SK-N-MC (cell line): ENCODE measurements around the gene NAT14.

Experiments
- DNase-seq: peaks from one replicate; pipeline ENCODE4 v3.0.0-alpha.2; 2011; ENCODE audit warnings: low read depth, low spot score
- H3K27ac ChIP-seq: fragments of 200-600 bp; sonication (generic); 2 replicates; pipeline ENCODE4 v1.5.1; 2016; ENCODE audit warnings: mixed run types
- H3K36me3 ChIP-seq: fragments of 200-600 bp; sonication (generic); 2 replicates; pipeline ENCODE4 v1.6.1; 2017; ENCODE audit warnings: antibody characterized with exemption, low read length, mixed read lengths; ENCODE audit not compliant: insufficient read depth
- H3K4me3 ChIP-seq: fragments of 200-600 bp; sonication (generic); 2 replicates; pipeline ENCODE4 v1.5.1; 2016
- H3K9ac ChIP-seq: fragments of 200-600 bp; sonication (generic); 2 replicates; pipeline ENCODE4 v1.8.0; 2017; ENCODE audit warnings: mixed run types, mixed read lengths; ENCODE audit not compliant: insufficient read length
- H3K9me3 ChIP-seq: fragments of 200-600 bp; sonication (generic); 2 replicates; pipeline ENCODE4 v1.6.1; 2017; ENCODE audit warnings: low read depth, mild to moderate bottlenecking, antibody characterized with exemption, low read length, moderate library complexity, mixed read lengths
- EZH2 ChIP-seq: fragments of 200-600 bp; sonication (generic); IDR thresholded peaks from one replicate; pipeline ENCODE4 v1.6.1; 2017; ENCODE audit warnings: antibody characterized with exemption
- FOXP2 ChIP-seq: optimal IDR thresholded peaks from 2 replicates; pipeline ENCODE3; 2011; ENCODE audit warnings: mild to moderate bottlenecking, moderate library complexity; ENCODE audit not compliant: insufficient read depth; ENCODE audit errors: extremely low read length, control extremely low read depth
- POLR2AphosphoS5 ChIP-seq: IDR thresholded peaks from 2 replicates; pipeline ENCODE4 v1.6.1; 2012; ENCODE audit warnings: mild to moderate bottlenecking, low read depth, low read length, borderline replicate concordance

Gene NAT14

DNA sequence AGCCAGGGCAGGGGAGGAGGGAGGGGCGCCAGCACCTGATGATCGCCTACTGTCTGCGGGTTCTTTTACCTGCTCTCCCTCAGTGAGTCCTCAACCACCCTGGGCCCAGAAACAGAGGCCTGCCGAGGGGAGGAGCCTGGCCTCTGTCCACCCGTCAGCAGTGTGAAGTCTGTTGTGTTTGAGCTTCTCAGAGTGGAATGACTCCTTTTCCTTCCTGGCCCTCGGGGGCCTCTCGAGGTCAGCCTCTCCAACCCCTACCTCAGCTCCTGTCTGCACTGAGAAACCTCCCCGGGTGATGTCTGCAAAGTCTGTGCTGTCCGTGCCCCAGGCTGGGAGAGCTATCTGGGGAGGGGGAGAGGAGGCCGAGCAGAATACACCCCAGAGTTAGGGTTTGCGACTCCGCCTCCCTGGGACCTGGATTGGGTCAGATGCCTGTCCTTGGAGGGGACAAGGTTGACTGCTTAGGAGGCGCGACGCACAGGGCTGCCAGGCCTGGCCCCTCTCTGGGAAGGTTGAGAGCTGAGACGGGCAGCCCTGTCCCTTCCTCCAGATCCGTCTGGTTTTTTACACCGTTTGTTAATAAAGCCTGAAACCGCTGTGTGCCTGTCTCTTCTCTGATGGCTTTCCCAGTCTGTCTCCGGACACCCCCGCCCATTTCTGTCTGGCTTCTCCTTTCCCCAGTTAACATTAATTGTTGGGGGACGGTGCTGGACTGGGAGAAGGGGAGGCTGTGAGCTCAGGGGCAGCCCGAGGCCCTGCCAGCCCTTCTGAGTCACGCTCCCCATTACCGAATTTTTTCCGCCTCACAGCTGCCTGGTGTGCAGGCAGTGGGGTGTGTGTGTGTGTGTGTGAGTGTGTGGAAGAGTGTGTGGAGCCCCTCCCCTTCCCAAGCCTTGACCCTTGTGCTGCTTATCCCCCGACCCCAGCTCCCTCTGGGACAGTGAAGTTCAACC, 2.3 kb downstream of the NAT14 start:
- Histone ChIP-seq H3K4me3 (no peak overlapping the region), H3K36me3 (no peaks in the 10 kb centered on the region), H3K9me3 (no peaks in the 10 kb centered on the region), H3K9ac (peak overlapping the region; percentile 22), H3K27ac (peak overlapping the region; percentile 77; the same call in 1 of the 2 replicates)
- DNase-seq, result no peak
- no peak for TF ChIP-seq EZH2
- TF ChIP-seq POLR2AphosphoS5, result no peak
- TF ChIP-seq FOXP2, result no peak

GRCh38 chr19:55487924-55488687, 3.1 kb downstream of the NAT14 start, which contains the start of gene SSC5D:
Gene SSC5D (plus strand): TSS chr19:55488436. CDS start chr19:55488590, 154 bp downstream.
- H3K9me3 ChIP-seq, result no peaks in the 10 kb centered on the region
- H3K9ac ChIP-seq, result peak within 1 kb of the TSS; percentile 22
- TF ChIP-seq EZH2 (no peak), FOXP2 (no peak), POLR2AphosphoS5 (no peak)
- H3K27ac ChIP-seq, result peak within 1 kb of the TSS; percentile 77; the same call in 1 of the 2 replicates
- no peaks in the 10 kb centered on the region for H3K36me3 ChIP-seq
- H3K4me3 ChIP-seq, result no peak within 1 kb of the TSS
- no peak for DNase-seq

DNA sequence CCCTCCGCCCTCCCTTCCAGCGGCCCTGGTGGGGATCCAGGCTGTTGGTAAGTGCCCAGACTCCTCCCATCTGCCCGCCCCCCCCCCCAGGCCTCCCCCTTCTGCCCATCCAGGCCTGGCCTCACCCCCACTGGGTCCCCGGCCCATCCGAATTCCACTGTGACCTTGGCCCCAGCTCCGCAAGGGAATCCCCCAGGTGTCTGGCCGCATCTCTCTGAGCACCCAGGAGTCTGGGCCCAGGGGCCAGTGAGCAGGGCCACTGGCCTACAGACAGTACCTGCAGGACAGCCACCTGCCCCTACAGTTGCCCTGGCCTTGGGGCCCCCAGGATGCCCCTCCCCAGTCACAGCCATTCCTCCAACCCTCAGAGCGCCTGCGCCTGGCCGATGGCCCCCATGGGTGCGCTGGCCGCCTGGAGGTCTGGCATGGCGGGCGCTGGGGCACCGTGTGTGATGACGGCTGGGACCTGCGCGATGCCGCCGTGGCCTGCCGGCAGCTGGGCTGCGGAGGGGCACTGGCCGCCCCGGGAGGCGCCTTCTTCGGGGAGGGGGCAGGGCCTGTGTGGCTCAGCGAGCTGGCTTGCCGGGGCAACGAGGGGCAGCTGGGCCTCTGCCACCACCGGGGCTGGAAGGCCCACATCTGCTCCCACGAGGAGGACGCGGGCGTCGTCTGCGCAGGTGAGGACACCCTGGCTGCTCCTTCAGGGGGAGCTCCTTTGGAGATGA, 4.2 kb downstream of the NAT14 start:
- no peak overlapping the region for H3K9ac ChIP-seq
- H3K27ac ChIP-seq, result no peak overlapping the region
- no peak overlapping the region for H3K4me3 ChIP-seq
- DNase-seq, result no peak
- H3K9me3 ChIP-seq, result no peaks in the 10 kb centered on the region
- TF ChIP-seq EZH2 (no peak), POLR2AphosphoS5 (no peak), FOXP2 (no peak)
- H3K36me3 ChIP-seq, result no peaks in the 10 kb centered on the region

DNA sequence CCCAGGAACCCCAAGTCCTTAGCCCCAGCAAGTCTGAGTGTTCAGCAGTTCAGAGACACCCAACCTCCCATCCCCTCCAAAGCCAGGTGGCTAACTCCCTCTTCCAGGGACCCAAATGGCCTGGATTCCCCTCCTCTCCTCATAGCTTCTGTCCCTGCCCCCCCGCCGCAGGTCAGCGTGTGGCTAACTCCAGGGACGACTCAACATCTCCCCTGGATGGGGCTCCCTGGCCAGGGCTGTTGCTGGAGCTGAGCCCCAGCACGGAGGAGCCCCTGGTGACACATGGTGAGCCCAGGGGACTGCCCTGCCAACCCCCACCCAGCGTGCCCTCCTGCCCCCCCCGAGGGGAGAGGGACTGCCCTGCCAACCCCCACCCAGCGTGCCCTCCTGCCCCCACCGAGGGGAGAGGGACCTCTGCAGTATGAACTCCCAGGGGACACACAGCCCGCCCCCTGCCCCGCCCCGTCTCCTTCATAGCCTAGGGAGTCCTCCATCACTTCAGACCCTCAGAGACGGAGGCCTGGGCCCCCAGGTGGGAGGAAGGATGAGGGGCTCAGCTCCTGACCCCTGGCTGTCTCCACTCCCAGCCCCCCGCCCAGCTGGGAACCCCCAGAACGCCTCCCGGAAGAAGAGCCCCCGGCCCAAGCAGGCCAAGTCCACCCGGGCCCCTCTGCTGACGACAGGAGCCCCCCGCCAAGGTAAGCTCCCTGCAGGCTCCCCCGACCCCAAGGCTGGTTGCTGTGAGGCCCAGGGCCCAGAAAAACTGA, 4.9 kb downstream of the NAT14 start:
- no peak overlapping the region for H3K4me3 ChIP-seq
- H3K27ac ChIP-seq, result no peak overlapping the region
- no peak for DNase-seq
- H3K9me3 ChIP-seq, result no peaks in the 10 kb centered on the region
- no peak overlapping the region for H3K9ac ChIP-seq
- no peak for TF ChIP-seq FOXP2
- no peak for TF ChIP-seq POLR2AphosphoS5
- no peak for TF ChIP-seq EZH2
- H3K36me3 ChIP-seq, result no peaks in the 10 kb centered on the region

DNA sequence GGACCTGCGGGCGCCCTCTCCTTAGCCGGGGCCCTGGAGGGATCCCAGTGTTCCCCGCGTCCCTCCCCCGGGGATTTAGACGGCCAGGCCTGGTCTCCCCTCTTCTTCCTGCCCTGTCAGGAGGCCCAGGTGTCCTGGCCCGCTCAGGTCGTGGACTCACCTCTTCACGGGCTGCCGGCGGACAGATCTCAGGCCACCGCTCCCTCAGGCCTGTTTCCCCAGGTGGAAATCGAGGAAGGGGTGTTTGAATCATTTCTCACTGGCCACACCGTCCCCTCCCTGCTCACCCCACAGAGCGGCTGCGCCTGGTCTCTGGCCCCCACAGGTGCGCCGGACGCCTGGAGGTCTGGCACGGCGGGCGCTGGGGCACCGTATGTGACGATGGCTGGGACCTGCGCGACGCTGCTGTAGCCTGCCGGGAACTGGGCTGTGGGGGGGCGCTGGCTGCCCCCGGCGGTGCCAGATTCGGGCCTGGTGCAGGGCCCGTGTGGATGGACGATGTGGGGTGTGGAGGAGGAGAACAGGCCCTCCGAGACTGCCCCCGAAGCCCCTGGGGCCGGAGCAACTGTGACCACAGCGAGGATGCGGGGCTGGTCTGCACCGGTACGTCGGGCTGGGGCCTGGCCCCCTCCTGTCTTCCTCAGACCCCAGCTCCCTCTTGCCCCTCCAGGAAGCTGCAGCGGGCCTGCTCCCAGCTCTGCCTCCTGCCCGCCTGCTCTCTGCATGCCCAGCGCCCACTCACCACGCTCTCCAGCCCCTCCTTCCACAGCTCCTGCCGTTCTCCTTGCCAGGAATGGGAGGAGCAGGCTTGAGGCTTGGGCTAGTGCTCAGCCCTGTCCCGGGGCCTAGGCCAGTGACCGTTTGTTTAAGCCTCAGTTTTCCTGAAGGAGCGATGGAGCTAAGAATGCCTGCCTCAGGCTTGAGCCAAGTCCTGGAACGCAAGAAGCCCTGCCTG, 5.8 kb downstream of the NAT14 start:
- no peak for DNase-seq
- H3K36me3 ChIP-seq, result no peaks in the 10 kb centered on the region
- TF ChIP-seq POLR2AphosphoS5 (no peak), EZH2 (no peak), FOXP2 (no peak)
- H3K9me3 ChIP-seq, result no peaks in the 10 kb centered on the region
- no peak overlapping the region for H3K27ac ChIP-seq
- H3K4me3 ChIP-seq, result no peak overlapping the region
- H3K9ac ChIP-seq, result no peak overlapping the region

GRCh38 chr19:55491546-55492360, 6.8 kb downstream of the NAT14 start:
- no peak for DNase-seq
- Histone ChIP-seq H3K27ac (no peak overlapping the region), H3K4me3 (no peak overlapping the region), H3K36me3 (no peaks in the 10 kb centered on the region), H3K9me3 (no peaks in the 10 kb centered on the region), H3K9ac (no peak overlapping the region)
- TF ChIP-seq EZH2 (no peak), POLR2AphosphoS5 (no peak), FOXP2 (no peak)
